NCI-H82 treated with DMSO at 0.1 percent for 48 hours (cell line): ENCODE measurements around the gene TUBB2A.
A peak's percentile ranks its signal among the peaks of the same experiment; 100 is the strongest.
"Not testable (repeated sequence)": the region's sequence is repeated elsewhere in the genome, so short reads cannot be mapped to it uniquely, and the experiment has no call there.

ENCODE experiments used
- DNase-seq: peaks from one replicate; lab custom pipeline; 2025; ENCODE audit not compliant: unreplicated experiment; lab: John Stamatoyannopoulos, UW

The TUBB2A gene

GRCh38 chr6:3157131-3157933, at the start of gene TUBB2A:
Gene TUBB2A, minus strand, starts transcription at chr6:3157544. Its CDS starts 81 bp downstream, at chr6:3157463.
- DNase-seq, result no peak

- no peak for DNase-seq
Measured at GRCh38 chr6:3206339-3207015, 49.1 kb upstream of the TUBB2A start.

DNA sequence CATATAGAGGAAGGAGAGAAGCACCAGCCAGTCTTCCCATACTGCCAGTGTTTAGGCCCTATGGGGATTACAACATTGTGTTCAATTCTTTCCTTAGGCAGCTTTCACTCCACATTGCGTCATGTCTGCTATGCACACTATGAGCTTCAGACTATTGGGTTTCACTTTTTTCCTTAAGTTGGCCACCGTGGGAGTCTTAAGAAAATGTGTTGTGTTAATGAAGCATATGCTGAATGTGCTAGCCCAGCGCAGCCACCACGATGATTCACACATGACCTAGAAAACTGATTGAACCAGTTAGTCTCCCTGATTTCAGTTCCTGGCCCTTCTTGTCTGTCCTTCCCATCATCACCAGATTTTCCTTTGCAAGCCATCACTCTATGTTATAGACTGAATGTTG, 48.6 kb upstream of the TUBB2A start:
- no peak for DNase-seq

DNA sequence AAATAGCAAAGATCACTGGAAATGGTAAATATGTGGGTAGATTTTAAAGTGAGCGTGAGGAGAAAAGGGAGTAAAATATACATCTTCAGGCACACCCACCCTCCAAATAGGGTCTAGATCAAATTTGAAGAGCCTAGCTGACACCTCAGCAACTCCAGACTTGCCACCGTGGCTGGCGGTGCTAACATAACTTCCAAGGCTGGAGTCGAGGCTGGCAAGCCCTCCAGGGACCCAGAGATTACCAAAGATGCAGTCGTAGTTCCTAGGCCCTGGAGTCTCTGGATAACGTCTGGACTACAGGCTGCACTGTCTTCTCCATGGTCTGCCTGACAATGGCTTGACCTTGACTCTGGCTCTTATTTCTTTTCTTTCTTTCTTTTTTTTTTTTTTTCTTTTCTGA, 47.6 kb upstream of the TUBB2A start:
- DNase-seq, result no peak

DNA sequence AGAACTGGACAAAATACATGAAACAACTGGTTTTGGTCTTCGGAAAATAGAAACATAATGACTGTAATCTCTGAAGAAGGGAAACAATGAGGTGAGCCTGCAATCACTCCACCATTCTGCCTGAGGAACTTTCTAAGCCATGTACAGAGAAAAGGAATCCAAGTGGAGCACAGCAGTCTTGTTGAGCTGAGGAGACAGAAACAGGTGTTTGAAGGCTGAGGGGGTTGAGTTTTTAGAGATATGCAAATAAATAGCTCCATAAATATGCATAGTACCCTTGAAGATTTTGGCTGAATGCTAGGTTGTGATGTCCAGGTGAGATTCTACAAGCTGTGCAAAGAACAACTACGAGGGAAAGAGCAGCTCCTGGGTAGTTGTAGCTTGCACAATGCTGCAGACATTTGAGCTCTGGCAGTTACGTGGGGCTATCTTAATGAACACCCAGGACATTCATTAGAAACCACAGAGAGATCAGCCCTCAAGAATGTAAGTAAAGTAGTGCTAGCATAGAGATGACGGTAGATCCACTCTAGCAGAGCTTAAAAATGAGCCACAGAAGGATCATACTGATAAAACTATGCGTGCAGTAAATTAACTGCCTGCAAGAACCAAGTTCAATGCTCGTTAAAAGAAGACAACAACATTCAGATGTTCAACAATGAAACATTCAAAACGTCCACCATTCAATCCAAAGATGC, 45.8 kb upstream of the TUBB2A start:
- DNase-seq, result no peak

GRCh38 chr6:3201388-3201787, 44.0 kb upstream of the TUBB2A start:
- DNase-seq, result no peak

DNA sequence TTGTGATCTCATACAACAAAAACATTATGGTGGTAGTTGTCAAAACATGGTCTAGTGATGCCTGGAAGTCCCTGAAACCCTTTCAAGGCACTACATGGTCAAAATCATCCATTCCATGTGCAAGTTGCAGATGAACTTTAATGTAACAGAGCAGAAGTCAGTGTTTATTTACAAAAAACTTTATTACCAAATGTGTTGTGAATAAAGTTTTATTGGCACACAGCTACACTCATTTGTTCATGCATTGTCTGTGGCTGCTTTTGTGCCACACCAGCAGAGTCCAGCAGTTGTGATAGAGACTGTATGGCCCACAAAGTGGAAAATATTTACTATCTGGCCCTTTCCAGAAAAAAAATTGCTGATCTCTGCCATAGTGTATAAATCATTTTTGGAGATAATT, 43.3 kb upstream of the TUBB2A start:
- DNase-seq, result no peak

DNA sequence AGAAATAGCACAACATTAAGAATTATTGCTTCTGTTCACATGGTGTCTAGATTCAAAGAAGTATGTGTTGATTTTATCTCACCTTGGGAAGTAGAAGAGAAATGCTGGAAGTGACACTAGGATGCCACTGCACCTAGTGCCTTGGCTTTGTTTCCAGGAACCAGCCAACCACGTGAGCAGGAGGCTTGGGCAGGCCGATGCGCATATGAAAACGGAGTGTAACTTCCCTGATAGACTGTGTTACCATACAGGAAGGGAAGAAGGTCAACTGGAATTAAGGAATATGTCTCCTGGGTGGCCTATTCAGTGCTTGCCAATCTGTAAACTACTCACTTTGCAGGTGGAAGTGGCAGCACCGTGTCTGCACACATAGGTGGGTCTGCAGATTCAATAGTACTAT, 42.0 kb upstream of the TUBB2A start:
- DNase-seq, result no peak

DNA sequence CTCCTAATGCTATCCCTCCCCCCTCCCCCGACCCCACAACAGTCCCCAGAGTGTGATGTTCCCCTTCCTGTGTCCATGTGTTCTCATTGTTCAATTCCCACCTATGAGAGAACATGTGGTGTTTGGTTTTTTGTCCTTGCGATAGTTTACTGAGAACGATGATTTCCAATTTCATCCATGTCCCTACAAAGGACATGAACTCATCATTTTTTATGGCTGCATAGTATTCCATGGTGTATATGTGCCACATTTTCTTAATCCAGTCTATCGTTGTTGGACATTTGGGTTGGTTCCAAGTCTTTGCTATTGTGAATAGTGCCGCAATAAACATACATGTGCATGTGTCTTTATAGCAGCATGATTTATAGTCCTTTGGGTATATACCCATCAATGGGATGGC, 40.4 kb upstream of the TUBB2A start:
- not testable (repeated sequence) for DNase-seq

DNA sequence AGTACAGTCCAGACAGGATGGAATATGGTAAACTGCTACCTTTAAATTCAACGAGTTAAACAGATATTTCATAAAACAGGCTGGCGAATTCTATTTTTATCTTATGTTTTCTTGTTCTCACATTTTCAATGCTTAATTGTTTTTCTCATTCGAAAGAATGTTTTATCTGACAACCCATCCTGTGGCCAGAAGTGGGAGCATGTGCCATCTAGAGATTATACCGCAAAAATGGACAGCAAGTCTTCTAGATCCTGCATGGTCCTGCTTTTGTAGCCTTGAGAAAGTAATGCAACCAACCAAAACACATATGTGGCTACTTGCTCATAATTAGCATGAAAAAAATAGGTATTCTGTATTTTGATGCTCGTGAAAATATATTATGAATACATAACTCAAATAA, 39.4 kb upstream of the TUBB2A start:
- DNase-seq, result no peak

DNA sequence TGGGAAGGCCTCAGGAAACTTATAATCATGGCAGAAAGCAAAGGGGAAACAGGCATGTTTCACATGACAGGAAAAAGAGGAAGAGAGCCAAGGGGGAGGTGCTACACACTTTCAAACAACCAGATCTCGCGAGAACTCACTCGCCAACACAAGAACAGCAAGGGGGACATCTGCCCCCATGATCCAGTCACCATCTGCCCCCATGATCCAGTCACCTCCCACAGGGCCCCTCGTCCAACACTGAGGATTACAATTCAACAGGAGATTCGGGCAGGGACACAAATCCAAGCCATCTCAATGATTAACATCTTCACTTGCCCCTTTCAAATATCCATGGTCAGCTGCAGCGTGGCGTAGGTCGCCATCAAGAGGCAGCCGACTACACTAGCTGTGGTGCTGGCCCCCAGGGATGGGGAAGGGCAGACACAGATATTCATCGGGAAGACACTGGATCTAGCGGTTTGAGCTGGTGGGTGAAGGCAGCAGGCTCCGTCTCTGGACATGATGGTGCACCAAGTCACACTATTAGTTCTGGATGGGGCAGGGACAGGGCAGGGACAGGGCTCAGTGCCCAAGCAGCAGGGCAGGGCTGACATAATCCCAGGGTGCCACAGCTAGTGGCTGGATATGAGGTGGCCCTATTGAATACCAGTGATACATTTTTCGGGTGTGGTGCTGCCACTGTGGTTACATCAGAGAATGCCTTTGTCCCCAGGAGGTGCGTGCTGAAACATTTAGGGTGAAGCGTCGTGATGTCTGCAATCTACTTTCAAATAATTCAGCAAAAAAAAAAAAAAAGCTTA, 38.6 kb upstream of the TUBB2A start:
- DNase-seq, result peak; percentile 85

DNA sequence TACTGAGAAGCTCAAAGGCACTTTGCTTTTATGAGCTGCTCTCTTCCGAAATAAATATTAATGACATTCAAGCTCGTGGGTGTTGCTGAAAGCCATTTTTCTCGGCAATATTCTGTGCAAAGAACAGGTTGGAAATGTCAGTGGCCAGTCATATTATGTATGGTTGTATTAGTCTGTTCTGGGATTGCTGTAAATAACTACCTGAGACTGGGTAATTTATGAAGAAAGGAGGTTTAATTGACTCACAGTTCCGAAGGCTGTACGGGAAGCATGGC, 38.0 kb upstream of the TUBB2A start:
- DNase-seq, result no peak

GRCh38 chr6:3194535-3195419, 37.4 kb upstream of the TUBB2A start:
- no peak for DNase-seq

GRCh38 chr6:3193102-3193849, 35.9 kb upstream of the TUBB2A start:
- no peak for DNase-seq

DNA sequence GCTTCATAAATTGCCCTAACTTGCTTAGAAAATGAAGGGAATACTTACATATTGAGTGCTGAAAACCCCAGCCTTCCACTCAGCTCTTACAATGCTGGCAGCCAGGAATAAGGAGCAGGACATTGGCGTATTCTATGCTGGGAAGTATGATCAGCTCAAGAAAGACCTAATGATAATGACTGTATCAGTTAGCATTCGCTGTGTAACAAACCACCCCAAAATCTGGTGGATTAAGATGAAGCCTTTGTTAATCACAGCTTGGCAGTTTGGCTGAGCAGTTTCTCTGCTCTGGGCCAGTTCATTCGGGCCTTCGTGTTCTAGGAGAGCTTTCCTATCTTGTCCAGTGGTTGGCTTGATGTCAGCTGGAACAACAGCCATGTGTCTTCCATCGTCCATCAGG, 33.4 kb upstream of the TUBB2A start:
- no peak for DNase-seq

GRCh38 chr6:3190056-3190455, 32.7 kb upstream of the TUBB2A start:
- no peak for DNase-seq

DNA sequence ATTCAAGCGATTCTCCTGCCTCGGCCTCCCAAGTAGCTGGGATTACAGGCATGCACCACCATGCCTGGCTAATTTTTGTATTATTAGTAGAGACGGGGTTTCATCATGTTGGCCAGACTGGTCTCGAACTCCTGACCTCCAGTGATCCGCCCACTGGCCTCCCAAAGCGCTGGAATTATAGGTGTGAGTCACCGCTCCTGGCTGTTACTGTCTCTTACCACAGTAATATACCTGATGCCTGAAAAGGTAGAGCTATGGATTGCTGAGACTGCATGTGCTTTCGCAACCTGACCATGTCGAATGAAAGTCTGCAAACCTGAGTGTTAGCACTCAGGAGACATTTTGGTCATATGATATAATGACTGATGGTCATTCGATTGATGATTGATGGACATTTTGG, 31.8 kb upstream of the TUBB2A start:
- DNase-seq, result not testable (repeated sequence)

DNA sequence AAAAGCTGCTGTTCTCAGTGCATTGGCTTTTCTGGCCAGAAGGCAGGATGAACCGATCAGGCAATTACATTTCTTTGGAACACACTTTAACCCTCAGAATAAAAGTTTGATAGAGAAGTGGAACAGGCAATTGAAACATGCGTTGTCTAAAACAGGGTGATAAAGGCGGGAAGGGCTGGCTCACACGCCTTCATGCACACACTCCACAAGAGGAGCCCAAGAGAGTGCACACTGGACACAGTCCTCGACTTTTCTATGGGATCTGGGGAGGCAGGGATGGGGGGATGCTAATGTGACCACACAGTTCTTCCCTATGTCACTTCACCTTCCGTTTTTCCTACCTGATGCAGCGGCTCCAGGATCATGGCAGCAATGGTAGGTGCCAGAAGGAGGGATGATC, 30.9 kb upstream of the TUBB2A start:
- no peak for DNase-seq

- DNase-seq, result no peak
Measured at GRCh38 chr6:3186974-3187382, 29.6 kb upstream of the TUBB2A start.

DNA sequence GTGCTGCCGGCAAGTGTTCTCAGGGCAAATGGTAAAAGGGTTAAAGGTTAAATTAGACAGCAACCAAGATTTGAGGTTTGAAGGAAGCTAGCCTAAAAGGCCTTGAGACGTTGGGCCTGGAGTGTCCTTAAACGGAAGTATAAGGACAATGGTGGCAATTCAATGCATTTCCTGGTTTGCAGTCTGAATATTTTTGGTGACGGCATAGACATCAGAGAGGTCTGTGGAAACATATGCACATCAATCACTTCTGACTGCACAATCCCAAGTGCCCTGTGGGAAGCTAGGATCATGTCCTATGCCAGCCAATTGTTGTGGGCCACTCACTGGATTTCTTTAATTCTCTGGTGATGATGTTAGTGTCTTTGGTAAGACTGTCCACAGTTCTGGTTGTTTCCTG, 25.7 kb upstream of the TUBB2A start:
- DNase-seq, result no peak
